DMS153 (cell line): Measurements from ENCODE around the gene ANKRD11.

ENCODE experiments used
- DNase-seq: peaks from one replicate; lab custom pipeline; 2025; lab: John Stamatoyannopoulos, UW

Gene ANKRD11

GRCh38 chr16:89380681-89381080 is 109.7 kb downstream of the ANKRD11 start:
- DNase-seq, result no peak

GRCh38 chr16:89378947-89379771 is 111.2 kb downstream of the ANKRD11 start:
- DNase-seq, result no peak

GRCh38 chr16:89377453-89377848 is 112.9 kb downstream of the ANKRD11 start:
- no peak for DNase-seq

GRCh38 chr16:89376812-89377452 is 113.4 kb downstream of the ANKRD11 start:
- DNase-seq, result no peak

- no peak for DNase-seq
Measured at GRCh38 chr16:89375686-89376085, 114.7 kb downstream of the ANKRD11 start.

GRCh38 chr16:89375021-89375420 is 115.3 kb downstream of the ANKRD11 start:
- peak; percentile 57 for DNase-seq

GRCh38 chr16:89374393-89374960 is 115.9 kb downstream of the ANKRD11 start:
- peak; percentile 68 for DNase-seq

GRCh38 chr16:89373355-89374110 is 116.8 kb downstream of the ANKRD11 start:
- no peak for DNase-seq

GRCh38 chr16:89371968-89372634 is 118.3 kb downstream of the ANKRD11 start:
- DNase-seq, result no peak

- no peak for DNase-seq
Measured at GRCh38 chr16:89371386-89371785, 119.0 kb downstream of the ANKRD11 start.

GRCh38 chr16:89370601-89371000 is 119.8 kb downstream of the ANKRD11 start:
- DNase-seq, result no peak

- DNase-seq, result no peak
Measured at GRCh38 chr16:89370081-89370511, 120.3 kb downstream of the ANKRD11 start.

- no peak for DNase-seq
Measured at GRCh38 chr16:89369266-89369895, 121.0 kb downstream of the ANKRD11 start.

- no peak for DNase-seq
Measured at GRCh38 chr16:89368604-89369249, 121.6 kb downstream of the ANKRD11 start.

GRCh38 chr16:89367538-89367915 is 122.8 kb downstream of the ANKRD11 start:
- no peak for DNase-seq

GRCh38 chr16:89366561-89367537 is 123.5 kb downstream of the ANKRD11 start:
- no peak for DNase-seq

- DNase-seq, result no peak
Measured at GRCh38 chr16:89365996-89366395, 124.4 kb downstream of the ANKRD11 start.

GRCh38 chr16:89365044-89365467 is 125.3 kb downstream of the ANKRD11 start:
- no peak for DNase-seq

- no peak for DNase-seq
Measured at GRCh38 chr16:89364606-89365005, 125.8 kb downstream of the ANKRD11 start.
